ENCODE results near the gene NPIPA1.
"Not testable (repeated sequence)": the region's sequence is repeated elsewhere in the genome, so short reads cannot be mapped to it uniquely, and the experiment has no call there.

The NPIPA1 gene

DNA sequence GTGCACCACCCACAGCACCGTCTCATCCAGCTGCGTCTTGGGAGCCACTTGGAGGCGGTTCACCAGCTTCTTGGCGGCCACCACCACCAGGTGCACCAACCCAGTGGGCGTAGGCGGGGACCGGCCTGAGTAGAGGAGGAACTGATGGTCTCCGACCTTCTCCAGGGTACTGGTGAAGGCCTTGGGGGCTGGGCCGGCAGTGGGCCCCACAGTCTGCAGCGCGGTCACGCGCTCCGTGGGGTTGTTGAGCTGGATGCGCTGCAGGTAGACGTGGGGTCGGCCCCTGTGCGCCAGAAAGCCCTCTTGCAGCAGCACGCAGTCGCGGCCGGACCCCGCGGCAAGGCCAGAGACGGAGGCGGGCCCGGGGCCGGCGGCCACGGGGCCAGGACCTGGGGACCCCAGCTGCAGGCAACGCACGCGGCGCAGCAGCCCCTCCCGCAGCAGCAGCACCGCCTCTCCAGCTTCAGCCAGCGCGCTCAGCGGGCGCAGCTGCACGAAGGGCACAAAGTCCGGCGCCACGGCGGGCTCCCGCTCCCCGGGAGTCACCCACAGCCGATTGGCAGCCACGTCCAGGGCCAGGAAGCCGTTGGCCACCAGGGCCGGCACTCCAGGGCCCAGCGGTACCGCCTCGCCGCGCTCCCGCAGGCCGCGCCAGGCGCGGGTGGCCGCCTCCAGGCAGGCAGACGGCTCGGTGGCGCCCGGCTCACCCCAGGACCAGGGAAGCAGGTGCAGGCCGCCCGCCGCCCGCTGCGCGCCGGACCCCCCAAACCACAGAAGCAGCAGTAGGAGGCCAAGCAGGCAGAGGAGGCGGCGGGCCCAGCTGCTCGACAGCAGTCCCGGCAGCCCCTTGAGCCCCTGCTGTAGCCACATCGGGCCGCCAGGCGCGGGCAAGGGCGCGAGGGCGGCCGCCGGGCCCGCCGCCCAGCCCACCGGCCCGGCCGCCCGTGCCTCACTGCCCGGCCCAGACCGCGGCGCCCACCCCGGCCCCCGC lies 52.3 kb downstream of the NPIPA1 start:
- H3K9me3 ChIP-seq; H3K27me3 ChIP-seq; H3K4me3 ChIP-seq (ENCODE audit: low read depth, low read length); H3K4me1 ChIP-seq; DNase-seq; H3K36me3 ChIP-seq: not testable (repeated sequence)

DNA sequence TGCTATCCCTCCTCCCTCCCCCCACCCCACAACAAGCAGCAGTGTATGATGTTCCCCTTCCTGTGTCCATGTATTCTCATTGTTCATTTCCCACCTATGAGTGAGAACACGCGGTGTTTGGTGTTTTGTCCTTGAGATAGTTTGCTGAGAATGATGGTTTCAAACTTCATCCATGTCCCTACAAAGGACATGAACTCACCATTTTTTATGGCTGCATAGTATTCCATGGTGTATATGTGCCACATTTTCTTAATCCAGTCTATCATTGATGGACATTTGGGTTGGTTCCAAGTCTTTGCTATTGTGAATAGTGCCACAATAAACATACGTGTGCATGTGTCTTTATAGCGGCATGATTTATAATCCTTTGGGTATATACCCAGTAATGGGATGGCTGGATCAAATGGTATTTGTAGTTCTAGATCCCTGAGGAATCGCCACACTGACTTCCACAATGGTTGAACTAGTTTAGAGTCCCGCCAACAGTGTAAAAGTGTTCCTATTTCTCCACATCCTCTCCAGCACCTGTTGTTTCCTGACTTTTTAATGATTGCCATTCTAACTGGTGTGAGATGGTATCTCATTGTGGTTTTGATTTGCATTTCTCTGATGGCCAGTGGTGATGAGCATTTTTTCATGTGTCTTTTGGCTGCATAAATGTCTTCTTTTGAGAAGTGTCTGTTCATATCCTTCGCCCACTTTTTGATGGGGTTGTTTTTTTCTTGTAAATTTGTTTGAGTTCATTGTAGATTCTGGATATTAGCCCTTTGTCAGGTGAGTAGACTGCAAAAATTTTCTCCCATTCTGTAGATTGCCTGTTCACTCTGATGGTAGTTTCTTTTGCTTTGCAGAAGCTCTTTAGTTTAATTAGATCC lies 56.3 kb downstream of the NPIPA1 start:
- not testable (repeated sequence) for H3K9me3 ChIP-seq; H3K4me1 ChIP-seq; H3K27me3 ChIP-seq; DNase-seq; H3K36me3 ChIP-seq; H3K4me3 ChIP-seq (ENCODE audit: low read depth, low read length)

DNA sequence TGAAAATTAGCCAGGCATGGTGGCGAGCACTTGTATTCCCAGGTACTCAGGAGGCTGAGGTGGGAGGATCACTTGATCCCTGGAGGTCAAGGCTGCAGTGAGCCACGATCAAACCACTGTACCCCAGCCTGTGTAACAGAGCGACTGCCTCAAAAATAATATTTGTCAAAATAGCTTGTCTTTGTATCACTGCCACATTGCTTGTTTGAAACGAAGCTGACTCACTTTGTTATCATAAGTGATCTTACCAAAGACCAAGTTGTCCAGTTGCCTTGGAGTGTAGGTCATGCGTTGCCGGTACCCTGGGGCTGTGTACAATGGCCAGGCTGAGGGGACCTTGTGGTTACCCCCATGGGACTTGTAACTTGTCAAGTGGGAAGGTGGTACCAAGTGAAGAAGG lies 59.5 kb downstream of the NPIPA1 start:
- not testable (repeated sequence) for DNase-seq; H3K9me3 ChIP-seq; H3K4me1 ChIP-seq; H3K4me3 ChIP-seq (ENCODE audit: low read depth, low read length); H3K27me3 ChIP-seq; H3K36me3 ChIP-seq

DNA sequence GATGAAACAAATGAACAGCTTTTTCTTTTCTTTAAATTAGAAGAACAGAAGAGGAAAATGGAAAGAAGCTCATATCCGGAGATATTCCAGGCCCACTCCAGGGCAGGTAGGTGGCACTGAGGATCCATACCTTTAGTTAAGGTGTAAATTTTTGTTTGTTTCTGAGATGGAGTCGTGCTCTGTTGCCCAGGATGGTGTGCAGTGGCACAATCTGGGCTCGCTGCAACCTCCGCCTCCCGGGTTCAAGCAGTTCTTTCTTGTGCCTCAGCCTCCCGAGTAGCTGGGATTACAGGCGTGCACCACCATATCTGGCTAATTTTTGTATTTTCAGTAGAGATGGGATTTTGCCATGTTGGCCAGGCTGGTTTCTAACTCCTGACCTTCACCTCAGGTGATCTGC lies 61.1 kb downstream of the NPIPA1 start:
- not testable (repeated sequence) for H3K4me3 ChIP-seq (ENCODE audit: low read depth, low read length); DNase-seq; H3K36me3 ChIP-seq; H3K4me1 ChIP-seq; H3K9me3 ChIP-seq; H3K27me3 ChIP-seq

DNA sequence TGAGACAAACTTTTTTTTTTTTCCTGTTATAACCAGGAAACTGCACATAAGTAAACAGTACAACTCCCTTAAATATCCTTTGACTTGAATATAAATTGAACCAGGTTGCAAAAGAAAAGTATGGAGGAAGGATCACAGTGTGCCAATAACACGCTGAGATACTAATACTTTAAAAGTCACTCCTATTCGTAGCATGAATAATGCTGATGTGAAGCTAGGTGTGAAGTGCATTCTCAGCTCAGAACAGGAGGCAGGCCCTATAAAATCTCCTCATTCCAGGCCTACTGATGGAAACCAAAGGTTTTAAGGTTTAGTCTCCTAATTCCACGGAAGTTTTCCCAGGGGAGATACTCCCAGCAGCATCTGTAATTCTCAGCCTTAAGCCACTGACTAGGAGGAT lies 62.6 kb downstream of the NPIPA1 start:
- not testable (repeated sequence) for H3K4me3 ChIP-seq (ENCODE audit: low read depth, low read length); H3K27me3 ChIP-seq; H3K36me3 ChIP-seq; H3K9me3 ChIP-seq; DNase-seq; H3K4me1 ChIP-seq

All from BE2C (cell line).